ENCODE results near the gene XCR1. TPM values are rescaled to one million over a fixed set of nuclear protein-coding genes. Genes with fewer than 3 reads are reported as not detected.

XCR1 gene
- total and polyA plus RNA-seq, 4 donors: 0.04 to 1.1 (median 0.31) TPM

GRCh38 chr3:45980229-45980813 lies 47.0 kb downstream of the XCR1 start:
- TF ChIP-seq CTCF (IDR thresholded peaks at IDR 0.05; ENCODE audit: control extremely low read depth, extremely low read depth): no peak
- Histone ChIP-seq H3K27me3 (ENCODE audit: control insufficient read depth in 3 of 3, insufficient read depth in 3 of 3, low read length in 2 of 3) (no peaks in the 10 kb centered on the region), H3K4me3 (no peak overlapping the region), H3K36me3 (ENCODE audit: control insufficient read depth in 4 of 4, insufficient read depth in 4 of 4, low read length in 4 of 4) (peaks cover 21 to 46% (median 36%) of the 10 kb centered on the region in 4 donors), H3K9me3 (ENCODE audit: control insufficient read depth in 4 of 4, insufficient read depth in 3 of 4, low read length in 3 of 4) (no peaks in the 10 kb centered on the region), H3K4me1 (ENCODE audit: control insufficient read depth in 5 of 5, insufficient read depth in 5 of 5, low read length in 5 of 5) (peaks cover 7 to 15% (median 12%) of the 10 kb centered on the region in 5 donors), H3K9ac (ENCODE audit: insufficient read depth in 1 of 2, low read length in 2 of 2) (no peak overlapping the region), H3K27ac (ENCODE audit: low read depth in 1 of 2, low read length in 1 of 2) (no peak overlapping the region)
- ATAC-seq (ENCODE audit: insufficient read depth, low FRiP score) (no peak), DNase-seq (no peak)
- WGBS, 2 donors: 74 to 92% methylated on average over 7 of the region's 7 CpGs

GRCh38 chr3:45979378-45979777 lies 47.9 kb downstream of the XCR1 start:
- H3K9me3 ChIP-seq (ENCODE audit: control insufficient read depth in 4 of 4, insufficient read depth in 3 of 4, low read length in 3 of 4): no peaks in the 10 kb centered on the region
- peaks cover 0 to 8% (median 5%) of the 10 kb centered on the region in 5 donors for H3K4me1 ChIP-seq (ENCODE audit: control insufficient read depth in 5 of 5, insufficient read depth in 5 of 5, low read length in 5 of 5)
- WGBS, 2 donors: 50 to 72% methylated on average over 4 of the region's 4 CpGs
- no peak for TF ChIP-seq CTCF (IDR thresholded peaks at IDR 0.05; ENCODE audit: control extremely low read depth, extremely low read depth)
- no peak overlapping the region for H3K9ac ChIP-seq (ENCODE audit: insufficient read depth in 1 of 2, low read length in 2 of 2)
- no peaks in the 10 kb centered on the region for H3K27me3 ChIP-seq (ENCODE audit: control insufficient read depth in 3 of 3, insufficient read depth in 3 of 3, low read length in 2 of 3)
- ATAC-seq (ENCODE audit: insufficient read depth, low FRiP score) (no peak), DNase-seq (no peak)
- peaks cover 25 to 51% (median 40%) of the 10 kb centered on the region in 4 donors for H3K36me3 ChIP-seq (ENCODE audit: control insufficient read depth in 4 of 4, insufficient read depth in 4 of 4, low read length in 4 of 4)
- no peak overlapping the region for H3K4me3 ChIP-seq
- H3K27ac ChIP-seq (ENCODE audit: low read depth in 1 of 2, low read length in 1 of 2): peak overlapping the region in 1 of 2 donors; percentile 77

DNA sequence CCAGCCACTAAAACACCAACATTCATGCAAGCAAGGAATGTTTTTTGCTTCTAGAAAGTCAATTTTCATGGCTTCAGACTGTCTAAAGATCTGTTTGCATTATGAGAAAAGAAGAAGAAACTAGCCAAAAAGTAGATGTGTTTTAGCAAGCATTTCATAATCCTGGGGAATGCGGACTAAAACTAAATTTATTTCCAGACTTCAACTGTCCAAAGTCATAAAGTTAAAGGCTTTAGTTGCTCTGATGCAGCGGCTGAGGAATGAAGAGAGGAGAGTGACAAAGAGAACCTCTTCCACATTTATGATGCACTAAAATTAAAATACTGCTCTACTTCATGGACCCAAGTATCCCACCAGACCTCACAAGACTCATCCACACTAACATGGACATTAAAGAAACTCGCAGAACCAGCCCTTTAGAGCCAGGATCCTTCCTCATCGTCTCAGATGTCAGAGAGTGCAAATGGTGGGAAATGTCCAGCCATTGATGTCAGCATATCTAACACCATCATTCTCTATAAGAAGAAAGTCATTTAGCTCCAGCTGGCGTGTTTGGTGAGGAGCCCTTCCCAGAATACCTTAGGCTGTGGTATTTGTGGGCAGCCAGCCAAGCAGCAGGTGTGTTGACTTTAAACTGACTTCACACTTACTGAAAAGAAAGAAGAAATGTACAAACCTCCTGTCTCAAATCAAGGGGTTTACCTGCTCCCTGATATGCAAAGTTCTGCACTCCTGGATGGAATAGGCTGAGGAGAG lies 49.1 kb downstream of the XCR1 start:
- no peak for TF ChIP-seq CTCF (IDR thresholded peaks at IDR 0.05; ENCODE audit: control extremely low read depth, extremely low read depth)
- H3K36me3 ChIP-seq (ENCODE audit: control insufficient read depth in 4 of 4, insufficient read depth in 4 of 4, low read length in 4 of 4): peaks cover 25 to 41% (median 36%) of the 10 kb centered on the region in 4 donors
- no peaks in the 10 kb centered on the region for H3K27me3 ChIP-seq (ENCODE audit: control insufficient read depth in 3 of 3, insufficient read depth in 3 of 3, low read length in 2 of 3)
- DNase-seq (peak; percentile 71 to 82 (median 73)), ATAC-seq (ENCODE audit: insufficient read depth, low FRiP score) (peak; percentile 31)
- no peak overlapping the region for H3K4me3 ChIP-seq
- 77 to 91% methylated on average over 5 of the region's 5 CpGs for WGBS, 2 donors
- peak overlapping the region in 1 of 2 donors; percentile 47 for H3K27ac ChIP-seq (ENCODE audit: low read depth in 1 of 2, low read length in 1 of 2)
- no peaks in the 10 kb centered on the region for H3K9me3 ChIP-seq (ENCODE audit: control insufficient read depth in 4 of 4, insufficient read depth in 3 of 4, low read length in 3 of 4)
- peaks cover 0 to 8% (median 0%) of the 10 kb centered on the region in 5 donors for H3K4me1 ChIP-seq (ENCODE audit: control insufficient read depth in 5 of 5, insufficient read depth in 5 of 5, low read length in 5 of 5)
- no peak overlapping the region for H3K9ac ChIP-seq (ENCODE audit: insufficient read depth in 1 of 2, low read length in 2 of 2)

All from lung (tissue), 12 donors.